ENCODE data around the gene ACOT11. TPM values are rescaled to one million over a fixed set of nuclear protein-coding genes. Genes with fewer than 3 reads are reported as not detected.

ACOT11 gene
- total and polyA plus RNA-seq, 4 donors = 2.8 to 13.5 (median 7.9) TPM

DNA sequence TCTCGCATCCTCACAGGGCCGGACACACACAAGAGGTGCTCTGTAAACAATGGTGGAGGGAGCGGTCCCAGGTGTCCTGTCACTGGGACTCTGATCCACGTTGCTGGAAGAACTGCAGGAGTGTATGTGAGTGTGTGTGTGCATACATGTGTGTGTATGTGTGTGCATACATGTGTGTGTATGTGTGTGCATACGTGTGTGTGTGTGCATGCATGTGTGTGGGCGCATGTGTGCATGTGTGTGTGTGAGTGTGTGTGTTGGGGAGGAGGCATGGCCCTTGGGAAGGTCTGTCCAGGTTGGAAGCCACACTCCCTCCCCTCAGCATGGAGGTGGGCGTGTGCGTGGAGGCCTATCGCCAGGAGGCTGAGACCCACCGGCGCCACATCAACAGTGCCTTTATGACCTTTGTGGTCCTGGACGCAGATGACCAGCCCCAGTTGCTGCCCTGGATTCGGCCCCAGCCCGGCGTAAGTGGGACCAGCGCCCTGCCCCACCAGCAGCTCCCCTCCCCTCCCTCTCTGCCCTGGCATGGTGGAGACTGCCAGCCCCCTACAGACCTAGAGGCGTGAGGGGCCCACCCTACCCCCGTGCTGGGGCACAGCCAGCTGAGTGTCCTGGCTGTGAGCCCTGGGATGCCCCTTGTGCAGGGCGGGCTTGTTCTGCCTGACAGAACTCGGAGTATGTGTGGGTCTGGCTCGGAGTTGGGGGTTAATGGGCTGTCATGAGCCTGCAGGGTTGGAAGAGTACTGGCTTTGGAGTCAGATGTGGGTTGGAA is 53.1 kb downstream of the ACOT11 start:
- no peak overlapping the region for H3K4me3 ChIP-seq
- no peak for DNase-seq
- H3K9ac ChIP-seq (ENCODE audit: insufficient read depth in 1 of 2, low read length in 2 of 2) = no peak overlapping the region
- ATAC-seq (ENCODE audit: insufficient read depth, low FRiP score) = no peak
- WGBS, 2 donors = 89 to 90% methylated on average over 21 of the region's 21 CpGs
- H3K4me1 ChIP-seq (ENCODE audit: control insufficient read depth in 5 of 5, insufficient read depth in 5 of 5, low read length in 5 of 5) = peaks cover 0 to 12% (median 0%) of the 10 kb centered on the region in 5 donors
- no peaks in the 10 kb centered on the region for H3K9me3 ChIP-seq (ENCODE audit: control insufficient read depth in 4 of 4, insufficient read depth in 3 of 4, low read length in 3 of 4)
- peaks cover 0 to 6% (median 0%) of the 10 kb centered on the region in 4 donors for H3K36me3 ChIP-seq (ENCODE audit: control insufficient read depth in 4 of 4, insufficient read depth in 4 of 4, low read length in 4 of 4)
- no peaks in the 10 kb centered on the region for H3K27me3 ChIP-seq (ENCODE audit: control insufficient read depth in 3 of 3, insufficient read depth in 3 of 3, low read length in 2 of 3)
- TF ChIP-seq, protein P1, sequence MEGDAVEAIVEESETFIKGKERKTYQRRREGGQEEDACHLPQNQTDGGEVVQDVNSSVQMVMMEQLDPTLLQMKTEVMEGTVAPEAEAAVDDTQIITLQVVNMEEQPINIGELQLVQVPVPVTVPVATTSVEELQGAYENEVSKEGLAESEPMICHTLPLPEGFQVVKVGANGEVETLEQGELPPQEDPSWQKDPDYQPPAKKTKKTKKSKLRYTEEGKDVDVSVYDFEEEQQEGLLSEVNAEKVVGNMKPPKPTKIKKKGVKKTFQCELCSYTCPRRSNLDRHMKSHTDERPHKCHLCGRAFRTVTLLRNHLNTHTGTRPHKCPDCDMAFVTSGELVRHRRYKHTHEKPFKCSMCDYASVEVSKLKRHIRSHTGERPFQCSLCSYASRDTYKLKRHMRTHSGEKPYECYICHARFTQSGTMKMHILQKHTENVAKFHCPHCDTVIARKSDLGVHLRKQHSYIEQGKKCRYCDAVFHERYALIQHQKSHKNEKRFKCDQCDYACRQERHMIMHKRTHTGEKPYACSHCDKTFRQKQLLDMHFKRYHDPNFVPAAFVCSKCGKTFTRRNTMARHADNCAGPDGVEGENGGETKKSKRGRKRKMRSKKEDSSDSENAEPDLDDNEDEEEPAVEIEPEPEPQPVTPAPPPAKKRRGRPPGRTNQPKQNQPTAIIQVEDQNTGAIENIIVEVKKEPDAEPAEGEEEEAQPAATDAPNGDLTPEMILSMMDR (IDR thresholded peaks at IDR 0.05; ENCODE audit: control extremely low read depth, extremely low read depth) = no peak
- no peak overlapping the region for H3K27ac ChIP-seq (ENCODE audit: low read depth in 1 of 2, low read length in 1 of 2)

DNA sequence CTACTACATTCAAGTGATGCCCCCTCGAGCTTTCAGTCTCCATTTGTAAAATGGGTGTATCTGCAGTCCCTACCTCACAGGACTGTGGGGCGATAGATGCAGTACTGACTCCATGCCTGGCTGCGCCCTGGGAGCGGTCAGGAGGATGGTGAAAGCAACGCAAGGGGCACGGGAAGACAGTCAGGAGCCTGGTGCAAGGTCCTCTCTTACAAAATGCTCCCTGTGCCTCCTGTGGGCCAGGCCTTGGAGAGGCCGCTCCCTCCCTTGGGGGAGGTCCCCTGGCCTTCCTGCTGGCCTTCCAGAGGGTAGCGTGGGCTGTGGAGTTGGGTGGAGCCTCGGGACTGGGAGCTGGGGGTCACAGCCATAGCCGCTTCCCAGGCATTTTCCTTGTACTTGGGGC is 53.7 kb downstream of the ACOT11 start:
- TF ChIP-seq, protein P1 (IDR thresholded peaks at IDR 0.05; ENCODE audit: control extremely low read depth, extremely low read depth) = no peak
- H3K36me3 ChIP-seq (ENCODE audit: control insufficient read depth in 4 of 4, insufficient read depth in 4 of 4, low read length in 4 of 4) = peaks cover 0 to 6% (median 0%) of the 10 kb centered on the region in 4 donors
- peaks cover 0 to 12% (median 0%) of the 10 kb centered on the region in 5 donors for H3K4me1 ChIP-seq (ENCODE audit: control insufficient read depth in 5 of 5, insufficient read depth in 5 of 5, low read length in 5 of 5)
- H3K4me3 ChIP-seq = no peak overlapping the region
- no peaks in the 10 kb centered on the region for H3K9me3 ChIP-seq (ENCODE audit: control insufficient read depth in 4 of 4, insufficient read depth in 3 of 4, low read length in 3 of 4)
- no peak for ATAC-seq (ENCODE audit: insufficient read depth, low FRiP score)
- WGBS, 2 donors = 91% methylated on average over 10 of the region's 10 CpGs
- no peak overlapping the region for H3K27ac ChIP-seq (ENCODE audit: low read depth in 1 of 2, low read length in 1 of 2)
- H3K27me3 ChIP-seq (ENCODE audit: control insufficient read depth in 3 of 3, insufficient read depth in 3 of 3, low read length in 2 of 3) = no peaks in the 10 kb centered on the region
- H3K9ac ChIP-seq (ENCODE audit: insufficient read depth in 1 of 2, low read length in 2 of 2) = no peak overlapping the region
- DNase-seq = no peak

DNA sequence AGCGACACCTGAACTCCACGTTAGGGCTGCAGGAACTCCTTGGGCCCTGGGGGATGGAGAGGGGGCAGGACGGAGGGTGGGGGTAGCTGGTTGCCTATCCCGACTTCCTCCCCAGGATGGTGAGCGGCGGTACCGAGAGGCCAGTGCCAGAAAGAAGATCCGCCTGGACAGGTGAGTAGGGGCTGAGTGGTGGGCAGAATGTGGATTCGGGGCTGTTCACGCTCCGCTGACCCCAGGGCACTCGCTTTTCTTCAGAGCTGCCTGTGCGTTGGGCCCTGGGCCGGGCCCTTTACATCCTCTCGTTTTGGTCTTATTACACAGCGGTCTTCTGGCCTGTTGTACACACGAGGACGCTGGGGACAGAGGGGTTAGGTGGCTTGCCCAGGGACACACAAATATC is 54.5 kb downstream of the ACOT11 start:
- Histone ChIP-seq H3K4me3 (no peak overlapping the region), H3K9ac (ENCODE audit: insufficient read depth in 1 of 2, low read length in 2 of 2) (no peak overlapping the region), H3K27me3 (ENCODE audit: control insufficient read depth in 3 of 3, insufficient read depth in 3 of 3, low read length in 2 of 3) (no peaks in the 10 kb centered on the region), H3K9me3 (ENCODE audit: control insufficient read depth in 4 of 4, insufficient read depth in 3 of 4, low read length in 3 of 4) (no peaks in the 10 kb centered on the region), H3K27ac (ENCODE audit: low read depth in 1 of 2, low read length in 1 of 2) (no peak overlapping the region), H3K4me1 (ENCODE audit: control insufficient read depth in 5 of 5, insufficient read depth in 5 of 5, low read length in 5 of 5) (peaks cover 0 to 12% (median 0%) of the 10 kb centered on the region in 5 donors), H3K36me3 (ENCODE audit: control insufficient read depth in 4 of 4, insufficient read depth in 4 of 4, low read length in 4 of 4) (peaks cover 0 to 4% (median 0%) of the 10 kb centered on the region in 4 donors)
- DNase-seq (no peak), ATAC-seq (ENCODE audit: insufficient read depth, low FRiP score) (no peak)
- WGBS, 2 donors = 87 to 89% methylated on average over 18 of the region's 18 CpGs
- TF ChIP-seq, protein P1 (IDR thresholded peaks at IDR 0.05; ENCODE audit: control extremely low read depth, extremely low read depth) = no peak
